Glutamatergic neuron (in vitro differentiated cells): ENCODE measurements around the gene SLC13A4. TPM values are rescaled to one million over a fixed set of nuclear protein-coding genes. Genes with fewer than 3 reads are reported as not detected.
"Not testable (repeated sequence)": the region's sequence is repeated elsewhere in the genome, so short reads cannot be mapped to it uniquely, and the experiment has no call there.

Experiments used
- DNase-seq: peaks from one replicate; pipeline ENCODE4 v3.0.0; 2022
- H3K27ac Mint-ChIP-seq: one replicate; pipeline ENCODE4 v1.8.0; 2020; ENCODE audit warnings: mild to moderate bottlenecking, mixed read lengths, inconsistent platforms; ENCODE audit not compliant: unreplicated experiment
- H3K27me3 Mint-ChIP-seq: one replicate; pipeline ENCODE4 v1.8.0; 2020; ENCODE audit warnings: mild to moderate bottlenecking, moderate library complexity, mixed read lengths, inconsistent platforms; ENCODE audit not compliant: unreplicated experiment
- H3K36me3 Mint-ChIP-seq: one replicate; pipeline ENCODE4 v1.8.0; 2020; ENCODE audit warnings: mild to moderate bottlenecking, mixed read lengths, inconsistent platforms; ENCODE audit not compliant: unreplicated experiment
- H3K4me1 Mint-ChIP-seq: one replicate; pipeline ENCODE4 v1.8.0; 2020; ENCODE audit warnings: mild to moderate bottlenecking, low read depth, mixed read lengths, inconsistent platforms; ENCODE audit not compliant: unreplicated experiment
- H3K4me3 Mint-ChIP-seq: one replicate; pipeline ENCODE4 v1.8.0; 2020; ENCODE audit warnings: mild to moderate bottlenecking, mixed read lengths, inconsistent platforms; ENCODE audit not compliant: unreplicated experiment
- H3K9me3 Mint-ChIP-seq: one replicate; pipeline ENCODE4 v1.8.0; 2020; ENCODE audit warnings: mild to moderate bottlenecking, moderate library complexity, mixed read lengths, inconsistent platforms; ENCODE audit not compliant: unreplicated experiment
- CTCF ChIP-seq: fragments of 200-600 bp; sonication (generic); IDR thresholded peaks from one replicate; pipeline ENCODE4 v1.5.0; 2021; ENCODE audit not compliant: partially characterized antibody, unreplicated experiment
- long read RNA-seq: library from polyadenylated mRNA; unstranded; transcript quantifications from one replicate; pipeline ENCODE4 v2.0.0, GENCODE V29; 2020; ENCODE audit not compliant: unreplicated experiment
- total RNA-seq: library from RNA; stranded (reverse); fragmentation: NEBNext Ultra II Directional; extraction: Animal tissue kit (Norgen Biotek cat#: 25700); gene quantifications from one replicate; pipeline ENCODE4 v1.2.1, GENCODE V29; 2021; ENCODE audit not compliant: unreplicated experiment

SLC13A4 gene
- total RNA-seq, result not detected
- long read RNA-seq, partial matches to known transcripts, result 0 of 1 reads
- long read RNA-seq, other reads (novel, unspliced or antisense), result 1 of 1 reads

DNA sequence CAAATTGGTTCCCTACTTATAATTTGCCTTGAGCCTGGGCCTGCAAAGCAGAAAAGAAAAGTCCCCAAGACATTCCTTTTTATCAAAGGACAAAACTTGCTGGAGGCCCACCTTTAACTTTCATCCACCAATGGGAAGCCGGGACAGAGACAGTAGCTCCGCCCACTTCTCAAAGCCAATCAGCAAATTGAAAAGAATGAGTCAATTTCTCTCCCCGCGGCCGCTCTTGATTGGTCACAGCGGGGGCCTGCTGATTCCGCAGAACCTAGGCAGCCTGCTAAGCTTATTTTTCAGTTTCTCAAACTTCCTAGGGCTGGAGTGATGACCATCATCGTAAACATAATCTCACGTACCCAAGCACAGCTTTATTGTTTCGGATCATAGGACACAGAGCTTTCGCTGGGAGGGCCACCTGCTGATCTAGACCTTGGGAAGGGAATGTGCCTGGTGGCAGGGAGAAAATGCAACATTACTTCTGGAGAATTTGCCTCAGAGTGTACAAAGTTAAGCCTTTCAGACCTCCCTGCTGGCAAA lies at the start of gene SLC13A4:
TSS of gene SLC13A4 (minus strand) at position 51 of the 534 bp plus-strand sequence. CDS start 690 bp downstream, outside the sequence.
- no peak for TF ChIP-seq CTCF
- no peaks in the 10 kb centered on the region for H3K9me3 Mint-ChIP-seq
- no peak within 1 kb of the TSS for H3K27ac Mint-ChIP-seq
- DNase-seq, result no peak
- peaks cover 3% of the 10 kb centered on the region for H3K4me1 Mint-ChIP-seq
- H3K27me3 Mint-ChIP-seq, result no peaks in the 10 kb centered on the region
- H3K4me3 Mint-ChIP-seq, result no peak within 1 kb of the TSS
- H3K36me3 Mint-ChIP-seq, result no peaks in the 10 kb centered on the region

DNA sequence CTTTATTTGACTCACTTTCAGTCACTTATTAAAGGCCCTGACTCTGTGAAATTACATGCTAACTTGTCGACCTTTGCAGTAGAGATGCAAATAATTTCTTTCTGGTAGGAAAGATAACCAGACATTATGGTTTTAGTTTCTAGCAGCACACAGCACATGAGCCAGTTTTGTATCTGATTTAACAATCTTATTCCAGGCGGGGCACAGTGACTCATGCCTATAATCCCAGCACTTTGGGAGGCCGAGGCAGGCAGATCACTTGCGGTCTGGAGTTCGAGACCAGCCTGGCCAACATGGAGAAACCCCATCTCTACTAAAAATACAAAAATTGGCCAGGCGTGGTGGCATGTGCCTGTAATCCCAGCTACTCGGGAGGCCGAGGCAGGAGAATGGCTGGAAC lies 47.9 kb upstream of the SLC13A4 start:
- H3K27ac Mint-ChIP-seq, H3K4me3 Mint-ChIP-seq, H3K9me3 Mint-ChIP-seq, H3K27me3 Mint-ChIP-seq, DNase-seq: not testable (repeated sequence)
- Mint-ChIP-seq H3K4me1 (peaks cover 16% of the 10 kb centered on the region), H3K36me3 (peaks cover 15% of the 10 kb centered on the region)

- no peak overlapping the region for H3K27ac Mint-ChIP-seq
These were observed 47.2 kb upstream of the SLC13A4 start for GRCh38 chr7:135775230-135775629.

GRCh38 chr7:135774284-135774683 lies 46.3 kb upstream of the SLC13A4 start:
- TF ChIP-seq CTCF, result no peak
- peaks cover 15% of the 10 kb centered on the region for H3K36me3 Mint-ChIP-seq
- no peak overlapping the region for H3K4me3 Mint-ChIP-seq
- H3K4me1 Mint-ChIP-seq, result peaks cover 28% of the 10 kb centered on the region
- no peak overlapping the region for H3K27ac Mint-ChIP-seq
- H3K9me3 Mint-ChIP-seq, result peaks cover 9% of the 10 kb centered on the region
- no peak for DNase-seq
- H3K27me3 Mint-ChIP-seq, result no peaks in the 10 kb centered on the region

More at GRCh38 chr7:135775230-135775629, 47.2 kb upstream of the SLC13A4 start:
- no peak for DNase-seq
- no peak overlapping the region for H3K4me3 Mint-ChIP-seq
- H3K27me3 Mint-ChIP-seq, result no peaks in the 10 kb centered on the region
- TF ChIP-seq CTCF, result no peak
- H3K4me1 Mint-ChIP-seq, result peaks cover 20% of the 10 kb centered on the region
- H3K36me3 Mint-ChIP-seq, result peaks cover 15% of the 10 kb centered on the region
- H3K9me3 Mint-ChIP-seq, result peaks cover 5% of the 10 kb centered on the region

GRCh38 chr7:135773464-135773863 lies 45.5 kb upstream of the SLC13A4 start:
- no peaks in the 10 kb centered on the region for H3K27me3 Mint-ChIP-seq
- peaks cover 10% of the 10 kb centered on the region for H3K36me3 Mint-ChIP-seq
- DNase-seq, result no peak
- H3K4me3 Mint-ChIP-seq, result no peak overlapping the region
- peaks cover 35% of the 10 kb centered on the region for H3K4me1 Mint-ChIP-seq
- no peak overlapping the region for H3K27ac Mint-ChIP-seq
- TF ChIP-seq CTCF, result no peak
- peaks cover 7% of the 10 kb centered on the region for H3K9me3 Mint-ChIP-seq
